Motor neuron (in vitro differentiated cells): Measurements from ENCODE around the gene RARA. TPM values are rescaled to one million over a fixed set of nuclear protein-coding genes. Genes with fewer than 3 reads are reported as not detected.
"Not testable (repeated sequence)": the region's sequence is repeated elsewhere in the genome, so short reads cannot be mapped to it uniquely, and the experiment has no call there.

ENCODE experiments used
- ATAC-seq, 8 experiments: fragments of 200-7000 bp; cut with Tn5 transposase; replicated peaks in 6 of 8; 2 replicates each; pipeline ENCODE4 v1.8.0; 2021; ENCODE audit warnings: mild to moderate bottlenecking in 8 of 8, moderate library complexity in 8 of 8
- H3K27ac ChIP-seq, 2 donors: fragments of 250-450 bp; sonication (Bioruptor Pico); 2 replicates each; pipeline ENCODE4 v1.9.0; 2021; ENCODE audit warnings: antibody characterized with exemption in 2 of 2, mild to moderate bottlenecking in 2 of 2, moderate library complexity in 1 of 2
- H3K4me1 ChIP-seq, 2 donors: fragments of 250-450 bp; sonication (Bioruptor Pico); replicated peaks in 1 of 2; 2 replicates each; pipeline ENCODE4 v1.6.1; 2021; ENCODE audit warnings: antibody characterized with exemption in 2 of 2, mild to moderate bottlenecking in 2 of 2, moderate library complexity in 1 of 2
- H3K4me3 ChIP-seq, 5 donors: fragments of 250-450 bp; sonication (Bioruptor Pico); 2 replicates each; pipeline ENCODE4 v1.9.0; 2021; ENCODE audit warnings: antibody characterized with exemption in 5 of 5, mild to moderate bottlenecking in 5 of 5, moderate library complexity in 4 of 5
- WGBS, 10 experiments: fragments of 450-650 bp; shearing (Covaris generic); methylation state at CpG; one replicate each; pipeline ENCODE4 v1.0.0; 2022; 5-methylcytosine and 5-hydroxymethylcytosine counted together
- in situ Hi-C, 9 experiments: fragments of 400-800 bp; cut with MboI; loops; one replicate each; pipeline ENCODE4 v1.15.0; 2021; ENCODE audit warnings: low sequenced_read_pairs in 9 of 9, low pct_unique_long_range_greater_than_20kb in 2 of 9; ENCODE audit not compliant: unreplicated experiment in 9 of 9
- total RNA-seq, 8 experiments: library from RNA; unstranded; fragments of 300-600 nt; gene quantifications; 2 replicates each; pipeline versions ENCODE4 v1.2.3 to v1.2.4, GENCODE V29; 2022

RARA gene
- total RNA-seq, 8 experiments from 2014 or later = 28.0 to 45.8 (median 32.9) TPM

GRCh38 chr17:40303009-40303657, 5.8 kb upstream of the RARA start:
- Histone ChIP-seq H3K4me3 (no peak overlapping the region), H3K4me1 (peaks cover 33 to 39% of the 10 kb centered on the region in 2 donors), H3K27ac (no peak overlapping the region)
- ATAC-seq = peak; percentile 28 to 58 (median 46)
- in situ Hi-C loops = loop anchor here in 5 of 9 experiments (5.0 to 10.0 kb wide), 3 partner anchors 49 to 232 kb away; no protein-coding TSS in a partner anchor
- 0 to 100% (median 60%) methylated on average over 1 to 4 of the region's 4 CpGs; no CpG with 5 or more reads in 1 of the 10 experiments for WGBS, 10 experiments

GRCh38 chr17:40303708-40304551, 5.0 kb upstream of the RARA start:
- in situ Hi-C loops = loop anchor here in 5 of 9 experiments (5.0 to 10.0 kb wide), 3 partner anchors 48 to 231 kb away; no protein-coding TSS in a partner anchor

GRCh38 chr17:40304552-40304863, 4.5 kb upstream of the RARA start:
- H3K27ac ChIP-seq, H3K4me3 ChIP-seq: not testable (repeated sequence)
- H3K4me1 ChIP-seq = peaks cover 43 to 44% of the 10 kb centered on the region in 2 donors
- WGBS, 10 experiments = 18 to 82% (median 50%) methylated on average over 1 to 5 of the region's 5 CpGs; no CpG with 5 or more reads in 6 of the 10 experiments
- in situ Hi-C loops = loop anchor here in 5 of 9 experiments (5.0 to 10.0 kb wide), 3 partner anchors 48 to 230 kb away; no protein-coding TSS in a partner anchor
- peak in 3 of 8 experiments; percentile 17 to 51 (median 27) for ATAC-seq

More at GRCh38 chr17:40303708-40304551, 5.0 kb upstream of the RARA start:
- 0 to 76% (median 13%) methylated on average over 2 to 5 of the region's 5 CpGs; no CpG with 5 or more reads in 5 of the 10 experiments for WGBS, 10 experiments
- H3K4me1 ChIP-seq = peaks cover 39 to 44% of the 10 kb centered on the region in 2 donors
- peak in 5 of 8 experiments; percentile 9 to 40 (median 22) for ATAC-seq
- no peak overlapping the region for H3K27ac ChIP-seq
- no peak overlapping the region for H3K4me3 ChIP-seq

- in situ Hi-C loops = loop anchor here in 5 of 9 experiments (5.0 to 10.0 kb wide), 3 partner anchors 47 to 230 kb away; no protein-coding TSS in a partner anchor
- ATAC-seq, H3K4me3 ChIP-seq, H3K27ac ChIP-seq: not testable (repeated sequence)
- H3K4me1 ChIP-seq = peaks cover 46 to 48% of the 10 kb centered on the region in 2 donors
- 25 to 100% (median 95%) methylated on average over 1 to 4 of the region's 5 CpGs; no CpG with 5 or more reads in 2 of the 10 experiments for WGBS, 10 experiments
Observed at GRCh38 chr17:40304866-40305265, 4.1 kb upstream of the RARA start.

- Histone ChIP-seq H3K27ac (peak overlapping the region in 1 of 2 donors; percentile 30), H3K4me1 (peaks cover 62% of the 10 kb centered on the region in 2 donors), H3K4me3 (no peak overlapping the region)
- no peak for ATAC-seq
- in situ Hi-C loops = loop anchor here in 5 of 9 experiments (10.0 kb wide), 2 partner anchors 48 to 228 kb away; no protein-coding TSS in a partner anchor
- 19 to 100% (median 49%) methylated on average over 1 to 2 of the region's 2 CpGs; no CpG with 5 or more reads in 4 of the 10 experiments for WGBS, 10 experiments
Observed at GRCh38 chr17:40306395-40306794, 2.6 kb upstream of the RARA start.

- ATAC-seq = peak; percentile 17 to 71 (median 48)
- WGBS, 10 experiments = 0 to 31% (median 7%) methylated on average over 2 to 7 of the region's 10 CpGs; no CpG with 5 or more reads in 3 of the 10 experiments
- in situ Hi-C loops = loop anchor here in 5 of 9 experiments (10.0 kb wide), 2 partner anchors 48 to 228 kb away; no protein-coding TSS in a partner anchor
- Histone ChIP-seq H3K4me1 (peaks cover 64% of the 10 kb centered on the region in 2 donors), H3K4me3 (no peak overlapping the region), H3K27ac (peak overlapping the region in 1 of 2 donors; percentile 30)
Observed at GRCh38 chr17:40307001-40307730, 1.8 kb upstream of the RARA start.

GRCh38 chr17:40307740-40308239, 1.2 kb upstream of the RARA start:
- no peak overlapping the region for H3K4me3 ChIP-seq
- no peak for ATAC-seq
- in situ Hi-C loops = loop anchor here in 5 of 9 experiments (10.0 kb wide), 2 partner anchors 47 to 227 kb away; no protein-coding TSS in a partner anchor
- H3K27ac ChIP-seq = no peak overlapping the region
- 0 to 56% (median 13%) methylated on average over 1 to 3 of the region's 3 CpGs; no CpG with 5 or more reads in 4 of the 10 experiments for WGBS, 10 experiments
- H3K4me1 ChIP-seq = peaks cover 68 to 69% of the 10 kb centered on the region in 2 donors

GRCh38 chr17:40309949-40310510, 1.1 kb downstream of the RARA start:
- peak overlapping the region; percentile 57 to 94 (median 79) for H3K4me3 ChIP-seq
- peaks cover 69 to 75% of the 10 kb centered on the region in 2 donors for H3K4me1 ChIP-seq
- peak overlapping the region in 1 of 2 donors; percentile 3 for H3K27ac ChIP-seq
- in situ Hi-C loops = loop anchor here in 5 of 9 experiments (10.0 kb wide), 2 partner anchors 45 to 225 kb away; no protein-coding TSS in a partner anchor
- 50 to 100% (median 68%) methylated on average over 1 of the region's 2 CpGs; no CpG with 5 or more reads in 6 of the 10 experiments for WGBS, 10 experiments
- peak in 6 of 8 experiments; percentile 21 to 68 (median 38) for ATAC-seq

GRCh38 chr17:40310882-40311391, 2.0 kb downstream of the RARA start:
- Histone ChIP-seq H3K27ac (no peak overlapping the region), H3K4me3 (no peak overlapping the region), H3K4me1 (peaks cover 78 to 82% of the 10 kb centered on the region in 2 donors)
- no peak for ATAC-seq
- in situ Hi-C loops = no loop called here
- WGBS, 10 experiments = 68 to 100% (median 85%) methylated on average over 1 to 5 of the region's 7 CpGs; no CpG with 5 or more reads in 3 of the 10 experiments

GRCh38 chr17:40311575-40311974, 2.6 kb downstream of the RARA start:
- WGBS, 10 experiments = 71 to 75% methylated on average over 1 to 2 of the region's 2 CpGs; no CpG with 5 or more reads in 8 of the 10 experiments
- H3K4me3 ChIP-seq = no peak overlapping the region
- no peak for ATAC-seq
- H3K4me1 ChIP-seq = peaks cover 79 to 83% of the 10 kb centered on the region in 2 donors
- in situ Hi-C loops = no loop called here
- H3K27ac ChIP-seq = no peak overlapping the region

GRCh38 chr17:40312131-40312731, 3.3 kb downstream of the RARA start:
- whole genome bisulfite sequencing, 10 experiments = 53 to 100% (median 86%) methylated on average over 1 to 2 of the region's 7 CpGs; no CpG with 5 or more reads in 7 of the 10 experiments
- in situ Hi-C loops = no loop called here
- H3K4me3 ChIP-seq = no peak overlapping the region
- ATAC-seq = no peak
- H3K4me1 ChIP-seq = peaks cover 79 to 82% of the 10 kb centered on the region in 2 donors
- no peak overlapping the region for H3K27ac ChIP-seq
